Nephron (organoid): ENCODE measurements around the gene TNFSF9.
"Not testable (repeated sequence)": the region's sequence is repeated elsewhere in the genome, so short reads cannot be mapped to it uniquely, and the experiment has no call there.

Experiments used
- H3K27ac Mint-ChIP-seq, 3 experiments: 2 replicates each; pipeline ENCODE4 v1.8.0; 2020; ENCODE audit warnings: mixed read lengths in 3 of 3, mild to moderate bottlenecking in 2 of 3, moderate library complexity in 1 of 3
- H3K27me3 Mint-ChIP-seq: 2 replicates; pipeline ENCODE4 v1.8.0; 2021; ENCODE audit warnings: low read depth, mild to moderate bottlenecking, moderate library complexity, mixed read lengths
- H3K36me3 Mint-ChIP-seq: 2 replicates; pipeline ENCODE4 v1.8.0; 2020; ENCODE audit warnings: low read depth, mixed read lengths
- H3K4me1 Mint-ChIP-seq: 2 replicates; pipeline ENCODE4 v1.8.0; 2020; ENCODE audit warnings: mixed read lengths
- H3K4me3 Mint-ChIP-seq, 3 experiments: 2 replicates each; pipeline ENCODE4 v1.8.0; 2020; ENCODE audit warnings: mild to moderate bottlenecking in 3 of 3, mixed read lengths in 3 of 3, moderate library complexity in 2 of 3
- H3K9me3 Mint-ChIP-seq: 2 replicates; pipeline ENCODE4 v1.8.0; 2020; ENCODE audit warnings: mixed read lengths
- CTCF ChIP-seq, 3 experiments: fragments of 200-600 bp; sonication (generic); IDR thresholded peaks; one replicate each; pipeline ENCODE4 v1.5.0; 2021; ENCODE audit warnings: antibody characterized with exemption in 3 of 3; ENCODE audit not compliant: unreplicated experiment in 3 of 3

TNFSF9 gene

GRCh38 chr19:6579450-6580178 is 48.8 kb downstream of the TNFSF9 start:
- no peak overlapping the region for H3K4me3 Mint-ChIP-seq
- no peak for TF ChIP-seq CTCF (IDR thresholded peaks at IDR 0.05; ENCODE audit: unreplicated experiment in 3 of 3)
- H3K27ac Mint-ChIP-seq = no peak overlapping the region
- H3K4me1 Mint-ChIP-seq = no peaks in the 10 kb centered on the region
- peaks cover 9% of the 10 kb centered on the region for H3K9me3 Mint-ChIP-seq
- peaks cover 42% of the 10 kb centered on the region for H3K27me3 Mint-ChIP-seq
- H3K36me3 Mint-ChIP-seq = no peaks in the 10 kb centered on the region

- Mint-ChIP-seq H3K36me3 (no peaks in the 10 kb centered on the region), H3K27me3 (peaks cover 49% of the 10 kb centered on the region), H3K4me1 (no peaks in the 10 kb centered on the region), H3K9me3 (peaks cover 9% of the 10 kb centered on the region), H3K27ac (no peak overlapping the region), H3K4me3 (no peak overlapping the region)
- no peak for TF ChIP-seq CTCF (IDR thresholded peaks at IDR 0.05; ENCODE audit: unreplicated experiment in 3 of 3)
Observed at GRCh38 chr19:6580313-6580712, 49.5 kb downstream of the TNFSF9 start.

GRCh38 chr19:6582515-6583484 is 52.0 kb downstream of the TNFSF9 start:
- H3K27ac Mint-ChIP-seq, H3K4me3 Mint-ChIP-seq, H3K9me3 Mint-ChIP-seq, H3K4me1 Mint-ChIP-seq, H3K36me3 Mint-ChIP-seq: not testable (repeated sequence)
- peaks cover 74% of the 10 kb centered on the region for H3K27me3 Mint-ChIP-seq
